Esophagus (tissue), 2 donors: Measurements from ENCODE around the gene DOCK10. TPM values are rescaled to one million over a fixed set of nuclear protein-coding genes. Genes with fewer than 3 reads are reported as not detected.

Experiments used
- H3K27ac ChIP-seq, 2 donors: one replicate each; pipeline ENCODE4 v1.5.1; 2013; ENCODE audit warnings: low read depth in 2 of 2, mild to moderate bottlenecking in 2 of 2, inconsistent platforms in 1 of 2, low read length in 1 of 2, moderate library complexity in 1 of 2
- H3K27me3 ChIP-seq, 2 donors: one replicate each; pipeline ENCODE4 v1.6.1; 2013; ENCODE audit warnings: low read length in 2 of 2, control low read depth in 1 of 2, mild to moderate bottlenecking in 1 of 2; ENCODE audit not compliant: insufficient read depth in 2 of 2, control insufficient read depth in 1 of 2
- H3K36me3 ChIP-seq, 2 donors: one replicate each; pipeline ENCODE4 v1.6.1; 2013; ENCODE audit warnings: low read length in 1 of 2; ENCODE audit not compliant: control insufficient read depth in 2 of 2, insufficient read depth in 2 of 2
- H3K4me1 ChIP-seq, 2 donors: one replicate each; pipeline ENCODE4 v1.6.1; 2013; ENCODE audit warnings: low read length in 1 of 2; ENCODE audit not compliant: control insufficient read depth in 2 of 2, insufficient read depth in 2 of 2
- H3K4me3 ChIP-seq, 2 donors: one replicate each; pipeline ENCODE4 v1.5.1; 2013; ENCODE audit warnings: low read length in 2 of 2, mild to moderate bottlenecking in 2 of 2, low read depth in 1 of 2, moderate library complexity in 1 of 2
- H3K9me3 ChIP-seq, 2 donors: one replicate each; pipeline ENCODE4 v1.6.1; 2013; ENCODE audit warnings: mild to moderate bottlenecking in 2 of 2, low read depth in 1 of 2, low read length in 1 of 2, moderate library complexity in 1 of 2; ENCODE audit not compliant: control insufficient read depth in 2 of 2, insufficient read depth in 1 of 2
- WGBS, 2 donors: extraction: QIAGEN DNeasy Blood & Tissue Kit; methylation state at CpG; one replicate each; pipeline ENCODE4 v1.1.7; 2013; 5-methylcytosine and 5-hydroxymethylcytosine counted together
- polyA plus RNA-seq, 2 donors: library from polyadenylated mRNA; stranded (reverse); fragments of 200-250 nt; gene quantifications; one replicate each; pipeline ENCODE4 v1.2.3, GENCODE V29; 2013
- donor health status: healthy with polysubstance abuse.
- donor health status: Bipolar disorder and iron deficiency.

The DOCK10 gene
- polyA plus RNA-seq, 2 donors = 1.7 to 2.5 TPM

DNA sequence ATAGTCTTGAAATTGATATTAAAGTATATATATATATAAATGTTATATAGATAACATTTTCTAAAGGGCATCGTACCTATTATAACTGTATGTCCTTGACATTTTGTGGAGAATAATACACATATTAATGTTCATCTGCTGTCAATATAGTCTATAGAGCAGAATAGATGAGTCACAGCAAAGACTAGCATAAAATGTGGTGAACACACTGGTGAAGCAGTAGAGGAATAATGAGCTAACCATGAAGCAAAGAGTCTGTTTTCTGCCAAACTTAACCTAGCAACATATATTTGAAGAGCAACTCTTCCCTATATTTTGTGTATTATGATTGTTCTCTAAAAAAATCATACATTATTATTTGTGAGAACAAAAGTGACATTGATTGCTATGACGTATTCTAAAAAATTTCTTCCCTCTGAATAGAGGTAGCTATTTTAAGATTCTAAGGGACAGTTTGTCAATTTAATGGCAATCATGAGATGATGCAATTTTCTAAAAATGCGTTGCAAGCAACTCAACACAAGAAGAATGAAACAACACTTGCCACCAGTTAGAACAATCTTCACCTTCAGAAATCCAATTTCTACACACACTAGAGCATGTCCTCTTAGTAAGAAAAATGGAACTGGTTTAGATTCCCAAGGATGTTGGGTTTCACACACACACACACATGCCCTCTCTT is 22.0 kb downstream of the DOCK10 start:
- no peaks in the 10 kb centered on the region for H3K4me1 ChIP-seq
- H3K4me3 ChIP-seq = no peak overlapping the region
- WGBS, 2 donors = 86 to 92% methylated on average over 3 of the region's 3 CpGs
- no peaks in the 10 kb centered on the region for H3K9me3 ChIP-seq
- no peak overlapping the region for H3K27ac ChIP-seq
- no peaks in the 10 kb centered on the region for H3K36me3 ChIP-seq
- no peaks in the 10 kb centered on the region for H3K27me3 ChIP-seq

DNA sequence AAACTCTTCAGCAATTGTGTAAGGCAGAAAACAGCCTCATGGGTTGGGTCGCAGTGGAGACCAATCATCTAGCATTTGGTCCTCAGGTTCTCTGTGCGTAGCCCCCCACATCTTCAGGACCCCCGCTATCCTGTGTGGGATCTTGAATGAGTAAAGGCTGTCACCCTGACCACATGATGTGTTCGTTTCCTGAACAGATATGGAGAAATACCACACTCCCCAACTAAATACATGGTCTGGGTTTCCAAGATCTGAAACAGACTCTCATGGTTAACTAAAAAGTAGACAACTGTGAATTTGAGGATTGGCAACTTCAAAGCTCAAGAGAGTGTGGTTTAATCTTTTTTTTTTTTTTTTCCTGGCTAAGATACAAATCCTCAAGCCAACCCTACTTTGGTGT is 23.2 kb downstream of the DOCK10 start:
- Histone ChIP-seq H3K27me3 (no peaks in the 10 kb centered on the region), H3K27ac (no peak overlapping the region), H3K9me3 (no peaks in the 10 kb centered on the region), H3K36me3 (no peaks in the 10 kb centered on the region), H3K4me3 (no peak overlapping the region), H3K4me1 (no peaks in the 10 kb centered on the region)
- 88 to 91% methylated on average over 4 of the region's 4 CpGs for WGBS, 2 donors

DNA sequence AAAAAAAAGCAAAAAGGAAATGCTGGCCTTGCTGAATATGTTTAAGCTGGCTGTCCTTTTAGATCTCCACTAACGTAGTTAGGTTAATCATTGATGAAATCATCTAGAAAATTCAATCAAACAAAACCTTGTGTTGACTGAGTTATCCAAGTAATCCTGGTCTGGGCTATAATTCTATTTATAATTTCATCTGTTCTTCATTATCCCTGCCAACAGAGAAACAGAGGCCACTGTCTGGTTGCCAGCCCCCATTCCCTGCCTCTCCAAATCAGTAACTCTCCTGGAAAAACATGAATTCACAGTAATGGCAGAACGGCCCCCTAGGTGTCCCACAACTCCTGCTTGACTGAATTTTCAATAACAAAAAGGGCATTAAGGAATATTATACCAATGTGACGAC is 24.6 kb downstream of the DOCK10 start:
- no peak overlapping the region for H3K27ac ChIP-seq
- no peaks in the 10 kb centered on the region for H3K27me3 ChIP-seq
- H3K4me1 ChIP-seq = no peaks in the 10 kb centered on the region
- no peaks in the 10 kb centered on the region for H3K36me3 ChIP-seq
- no peak overlapping the region for H3K4me3 ChIP-seq
- 65 to 78% methylated on average over 3 of the region's 3 CpGs for WGBS, 2 donors
- H3K9me3 ChIP-seq = no peaks in the 10 kb centered on the region

DNA sequence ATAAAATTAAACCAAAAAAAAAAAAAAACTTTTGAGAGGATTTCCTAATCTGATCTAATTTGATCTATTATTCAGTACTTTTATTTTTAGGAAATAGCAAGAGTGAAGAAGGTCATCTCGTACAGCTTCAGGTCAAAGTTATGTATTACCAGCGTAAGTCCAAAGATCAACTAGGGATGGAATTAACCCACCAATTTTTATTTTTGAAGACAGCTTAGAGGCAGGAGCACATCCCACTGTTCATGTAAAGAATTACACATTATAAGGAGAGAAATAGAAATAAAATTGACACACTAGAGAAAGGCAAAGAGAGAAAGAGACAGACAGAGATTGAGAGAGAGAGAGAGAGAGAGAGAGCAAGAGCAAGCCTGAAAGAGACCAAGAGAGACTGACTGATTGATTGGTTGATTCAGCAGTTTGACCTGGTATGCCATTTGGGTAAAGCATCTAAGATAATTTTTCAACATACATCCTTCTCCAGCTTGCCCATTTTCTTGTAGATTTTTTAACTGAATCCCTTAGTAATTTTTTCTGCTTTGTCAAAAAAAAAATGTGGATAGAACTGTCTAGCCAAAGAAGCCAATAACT is 25.1 kb downstream of the DOCK10 start:
- Histone ChIP-seq H3K4me1 (no peaks in the 10 kb centered on the region), H3K27me3 (no peaks in the 10 kb centered on the region), H3K36me3 (no peaks in the 10 kb centered on the region), H3K4me3 (no peak overlapping the region), H3K27ac (no peak overlapping the region), H3K9me3 (no peaks in the 10 kb centered on the region)
- WGBS, 2 donors = 86 to 98% methylated on average over 2 of the region's 2 CpGs

DNA sequence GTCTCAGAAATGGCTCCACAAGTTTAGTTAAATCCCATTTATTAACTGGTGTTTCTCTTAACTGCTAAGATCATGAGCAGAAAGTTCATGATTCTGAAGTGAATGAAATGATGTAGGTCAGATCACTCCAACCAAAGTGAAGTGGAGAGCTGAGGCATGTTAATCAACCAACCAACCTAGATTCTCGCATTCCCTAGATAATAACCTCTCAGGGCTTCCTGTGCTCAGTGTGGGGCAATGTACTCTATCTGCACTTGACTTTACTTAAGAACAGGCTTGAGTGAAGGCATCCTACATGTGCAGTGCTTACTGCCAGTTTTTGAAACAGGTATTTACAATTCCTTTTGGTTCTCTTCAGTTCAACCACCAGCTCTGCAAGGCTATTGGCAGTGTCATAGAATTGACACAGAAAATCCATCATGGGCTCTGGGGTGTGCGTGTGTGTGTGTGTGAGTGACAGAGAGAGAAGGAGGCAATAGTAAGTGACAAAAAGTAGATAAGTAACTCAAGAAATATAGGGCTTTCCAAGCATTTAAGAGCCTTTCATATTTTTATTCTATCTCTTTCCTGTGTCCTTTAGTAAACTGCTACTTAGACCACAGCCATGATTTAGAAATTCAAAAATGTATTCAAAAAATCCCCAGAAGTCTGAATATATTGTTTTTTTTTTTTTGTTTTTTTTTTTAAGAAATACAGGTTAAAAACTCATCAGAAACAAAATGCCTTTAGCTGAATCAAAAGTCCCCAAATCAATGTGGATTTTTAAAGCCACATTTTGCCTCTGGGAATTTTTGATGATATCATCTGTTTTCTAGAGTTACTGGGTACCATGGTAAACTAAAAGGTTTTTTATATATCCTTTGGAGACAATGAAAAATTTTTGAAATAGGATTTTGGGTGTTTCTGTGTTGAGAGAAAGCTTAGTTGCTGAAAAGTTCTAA is 28.6 kb downstream of the DOCK10 start:
- peaks cover 0 to 2% of the 10 kb centered on the region in 2 donors for H3K4me1 ChIP-seq
- WGBS, 2 donors = 66 to 84% methylated on average over 2 of the region's 2 CpGs
- no peak overlapping the region for H3K27ac ChIP-seq
- no peak overlapping the region for H3K4me3 ChIP-seq
- no peaks in the 10 kb centered on the region for H3K36me3 ChIP-seq
- H3K27me3 ChIP-seq = no peaks in the 10 kb centered on the region
- H3K9me3 ChIP-seq = no peaks in the 10 kb centered on the region

DNA sequence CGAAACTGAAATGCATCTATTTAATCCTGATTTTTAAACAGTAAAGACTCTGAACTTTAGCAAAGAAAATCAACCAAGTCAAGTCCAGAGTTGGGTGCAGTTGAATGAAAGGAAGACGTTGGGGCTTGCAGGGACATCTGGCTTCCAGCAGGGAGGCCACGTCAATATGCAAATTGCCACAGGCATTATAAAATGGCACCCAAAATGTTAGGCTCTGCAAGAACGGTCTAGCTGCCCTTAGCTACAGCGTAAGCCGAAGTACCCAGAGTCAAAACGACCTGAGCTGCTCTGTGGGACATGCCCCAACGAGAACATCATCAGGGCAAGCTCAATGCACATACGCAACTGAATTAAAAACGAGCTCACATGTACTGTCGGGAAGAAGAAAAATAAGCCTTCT is 30.7 kb downstream of the DOCK10 start:
- 58 to 71% methylated on average over 11 of the region's 11 CpGs for WGBS, 2 donors
- no peaks in the 10 kb centered on the region for H3K27me3 ChIP-seq
- H3K4me1 ChIP-seq = peaks cover 0 to 2% of the 10 kb centered on the region in 2 donors

DNA sequence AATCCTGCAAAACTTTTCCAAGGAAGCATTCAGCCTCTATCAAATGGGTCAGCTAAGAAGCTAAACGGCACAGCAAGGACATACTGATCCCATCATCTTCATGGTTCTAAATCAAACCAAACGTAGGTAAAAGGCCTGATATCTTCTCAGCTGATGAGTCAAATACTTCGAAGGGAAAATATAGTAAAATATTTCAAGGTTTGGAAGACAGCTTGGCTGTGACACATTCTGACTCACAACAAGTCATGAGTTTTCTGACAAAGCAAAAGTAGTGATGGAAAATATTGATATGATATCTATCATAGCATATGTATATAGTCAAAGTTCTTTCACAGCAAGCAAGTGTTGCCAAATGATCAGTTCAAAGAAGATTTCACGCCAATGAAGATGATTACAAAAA is 31.5 kb downstream of the DOCK10 start:
- Histone ChIP-seq H3K4me3 (no peak overlapping the region), H3K27me3 (no peaks in the 10 kb centered on the region), H3K4me1 (peaks cover 0 to 2% of the 10 kb centered on the region in 2 donors), H3K36me3 (no peaks in the 10 kb centered on the region), H3K27ac (no peak overlapping the region), H3K9me3 (no peaks in the 10 kb centered on the region)
- 49 to 54% methylated on average over 4 of the region's 4 CpGs for WGBS, 2 donors

More for the DNA sequence above, 30.7 kb downstream of the DOCK10 start:
- peak overlapping the region in 1 of 2 donors; percentile 8 for H3K27ac ChIP-seq
- no peaks in the 10 kb centered on the region for H3K9me3 ChIP-seq
- H3K4me3 ChIP-seq = no peak overlapping the region
- no peaks in the 10 kb centered on the region for H3K36me3 ChIP-seq

DNA sequence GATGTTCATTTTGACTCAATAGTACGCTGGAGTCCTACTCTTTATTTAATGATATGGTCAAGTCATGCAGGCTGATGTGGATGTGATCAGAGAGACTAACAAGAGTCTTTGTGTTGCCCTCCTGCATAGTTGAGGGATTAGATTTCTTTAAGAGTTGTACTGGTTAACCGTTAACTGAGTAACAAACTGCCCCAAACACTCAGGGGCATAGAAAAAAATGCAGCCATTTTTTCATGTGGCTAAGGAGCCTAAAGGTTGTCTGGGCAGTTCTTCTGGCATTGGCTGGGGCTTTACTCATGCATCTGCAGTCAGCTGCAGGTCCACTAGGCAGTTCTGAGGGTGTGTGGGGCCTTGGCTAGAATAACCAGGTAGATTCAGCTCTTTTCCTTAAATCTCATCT is 32.5 kb downstream of the DOCK10 start:
- no peaks in the 10 kb centered on the region for H3K9me3 ChIP-seq
- H3K27ac ChIP-seq = no peak overlapping the region
- no peak overlapping the region for H3K4me3 ChIP-seq
- H3K36me3 ChIP-seq = no peaks in the 10 kb centered on the region
- no peaks in the 10 kb centered on the region for H3K27me3 ChIP-seq
- 61 to 77% methylated on average over 2 of the region's 2 CpGs for WGBS, 2 donors
- peaks cover 0 to 2% of the 10 kb centered on the region in 2 donors for H3K4me1 ChIP-seq

DNA sequence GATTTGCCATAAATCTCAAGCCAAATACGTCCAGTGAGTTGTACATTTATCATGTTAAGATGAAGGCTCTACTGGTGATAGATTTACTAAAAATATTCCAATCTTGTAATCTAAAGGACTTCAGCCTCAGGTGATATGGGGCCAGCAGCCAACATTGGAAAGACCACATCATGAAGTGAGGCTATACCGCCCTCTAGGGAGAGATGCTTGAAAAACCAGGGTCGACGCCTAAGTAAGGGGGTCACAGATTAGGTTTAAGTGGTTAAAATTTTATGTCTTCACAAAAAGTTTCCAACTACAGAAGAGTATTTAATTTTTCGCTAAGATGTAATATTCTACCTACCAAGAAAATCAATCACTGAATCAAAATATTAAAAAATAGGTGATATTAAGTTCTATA is 33.3 kb downstream of the DOCK10 start:
- no peaks in the 10 kb centered on the region for H3K36me3 ChIP-seq
- H3K4me3 ChIP-seq = no peak overlapping the region
- 73 to 74% methylated on average over 5 of the region's 5 CpGs for WGBS, 2 donors
- peaks cover 0 to 2% of the 10 kb centered on the region in 2 donors for H3K4me1 ChIP-seq
- H3K9me3 ChIP-seq = no peaks in the 10 kb centered on the region
- no peaks in the 10 kb centered on the region for H3K27me3 ChIP-seq
- no peak overlapping the region for H3K27ac ChIP-seq
